GM21529 (cell line): ENCODE results near the gene SLC4A2.

Experiments
- ATAC-seq: cut with Tn5 transposase; IDR thresholded peaks from one replicate; pipeline ENCODE4 v1.9.1; 2021; ENCODE audit not compliant: unreplicated experiment

Gene SLC4A2

GRCh38 chr7:151079199-151079910 lies 20.0 kb downstream of the SLC4A2 start:
- no peak for ATAC-seq

- ATAC-seq, result no peak
Measured at GRCh38 chr7:151080067-151080521, 20.7 kb downstream of the SLC4A2 start.

DNA sequence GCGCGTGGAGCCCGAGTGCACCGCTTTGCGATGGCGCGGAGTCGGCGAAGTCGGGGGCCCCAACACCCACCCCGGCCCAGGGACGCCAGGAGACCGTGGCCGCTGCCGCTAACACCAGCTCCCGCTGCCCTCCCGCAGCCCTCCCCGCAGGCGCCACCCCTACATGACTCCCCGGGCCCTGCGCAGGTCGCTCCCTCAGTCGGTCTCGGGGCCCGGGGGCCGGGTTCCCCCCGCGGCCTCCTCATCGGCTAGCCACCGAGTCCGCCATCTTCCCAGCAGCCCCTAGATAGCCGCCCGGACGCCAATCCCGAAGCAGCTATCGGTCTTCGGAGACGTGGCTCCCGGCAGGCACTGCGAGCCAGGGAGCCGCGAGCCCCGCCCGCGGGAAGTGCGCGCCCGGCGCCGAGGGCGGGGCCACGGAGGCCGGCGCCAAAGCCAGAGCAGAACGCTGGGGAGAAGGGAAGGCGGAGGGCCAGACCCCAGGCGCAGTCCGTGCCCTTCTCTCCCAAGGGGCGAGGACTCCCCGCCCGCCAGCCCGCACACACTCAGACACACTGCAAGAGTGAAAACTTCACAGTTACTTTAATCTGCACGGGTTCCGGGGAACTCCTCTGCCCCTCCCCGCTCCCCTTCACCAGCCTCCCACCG lies 21.3 kb downstream of the SLC4A2 start, which contains the start of gene FASTK:
TSS of gene FASTK (minus strand) at position 288 of the 648 bp plus-strand sequence. CDS start at position 245, 43 bp downstream.
- ATAC-seq, result peak; percentile 72

DNA sequence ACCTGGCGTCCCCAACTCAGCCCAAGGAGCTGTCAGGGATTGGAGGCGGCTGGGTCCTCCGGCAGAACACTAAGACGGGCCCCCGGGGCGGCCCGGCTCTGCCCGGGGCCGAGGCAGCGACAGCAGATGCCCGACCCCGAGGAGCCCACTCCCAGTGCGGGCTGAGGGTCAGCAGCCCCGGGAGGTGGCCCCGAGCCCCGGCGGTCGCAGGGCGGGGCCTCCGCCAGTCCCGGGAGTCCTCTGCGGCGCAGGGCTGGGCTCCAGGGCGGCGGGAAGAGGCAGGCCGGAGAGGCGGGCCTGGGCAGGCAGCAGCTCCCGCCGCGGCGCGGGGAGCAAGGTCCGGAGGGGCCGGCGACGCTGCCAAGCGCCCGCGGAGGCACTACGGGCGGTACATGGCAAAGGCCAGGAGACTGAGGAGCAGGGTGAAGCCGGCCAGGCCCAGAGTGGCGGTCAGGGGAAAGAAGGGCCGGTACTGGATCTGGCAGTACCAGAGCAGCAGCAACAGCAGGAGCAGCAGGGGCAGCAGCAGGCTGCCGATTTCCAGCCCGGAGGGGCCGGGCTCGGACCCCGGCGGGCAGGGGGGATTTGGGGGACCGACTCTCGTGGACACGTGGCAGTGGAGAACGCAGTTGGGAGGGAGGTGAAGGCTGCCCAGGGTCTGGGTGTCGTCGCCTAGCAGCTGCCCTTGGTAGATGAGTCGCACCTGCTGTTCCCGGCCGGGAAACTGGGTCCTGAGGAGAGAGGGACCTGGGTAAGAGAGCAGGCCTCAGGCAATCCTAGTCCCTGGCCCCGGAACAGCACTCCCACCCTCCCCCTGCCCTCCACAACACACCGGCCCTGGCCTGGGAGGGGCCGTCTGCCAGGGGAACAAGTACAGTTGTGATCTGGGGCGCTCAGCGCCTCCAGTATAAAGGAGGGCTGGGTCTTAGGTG lies 22.0 kb downstream of the SLC4A2 start:
- no peak for ATAC-seq

DNA sequence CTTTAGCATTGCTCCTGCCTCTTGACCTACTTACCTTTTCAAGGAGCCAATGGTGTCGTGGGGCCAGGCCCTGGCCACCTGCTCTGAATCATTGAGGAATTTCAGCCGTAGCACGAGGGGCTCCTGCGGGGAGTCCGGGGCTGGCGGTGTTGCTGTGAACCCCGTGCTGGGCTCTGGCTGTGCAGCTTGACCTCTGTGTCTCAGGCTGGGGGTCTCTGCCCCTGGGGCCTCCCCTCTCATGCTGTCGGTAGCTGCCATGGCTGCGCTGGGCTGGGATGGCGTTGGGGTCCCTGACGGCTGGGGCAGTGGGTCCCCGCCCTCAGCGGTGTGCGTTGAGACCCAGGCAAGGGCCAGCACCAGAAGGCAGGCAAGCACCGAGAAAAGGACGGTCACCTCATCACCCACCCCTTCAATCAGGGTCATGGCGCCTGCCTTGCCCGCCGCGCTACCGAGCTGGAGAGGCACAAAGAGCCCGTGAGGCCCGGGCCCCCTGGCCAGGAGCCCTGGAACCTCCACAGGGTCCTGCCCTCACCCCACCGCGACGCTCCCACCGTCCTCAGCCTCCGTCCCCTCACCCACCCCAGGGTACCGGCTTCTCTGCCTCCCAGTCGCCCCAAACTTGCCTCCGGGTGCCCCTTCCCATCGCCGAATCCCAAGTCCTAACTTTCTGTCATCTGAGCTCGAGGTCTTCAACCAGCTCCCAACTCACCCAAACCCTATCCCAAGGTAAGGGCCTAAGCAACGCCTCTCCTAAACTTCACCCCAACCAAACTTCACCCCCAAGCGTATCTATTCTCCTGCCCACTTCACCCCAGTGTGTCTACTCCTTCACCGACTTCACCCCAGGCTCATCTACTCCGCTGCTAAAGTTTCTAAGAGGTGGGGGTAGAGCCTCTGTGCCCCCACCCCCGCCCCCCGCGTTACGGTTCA lies 23.0 kb downstream of the SLC4A2 start:
- ATAC-seq, result no peak

GRCh38 chr7:151083071-151083823 lies 23.9 kb downstream of the SLC4A2 start, which contains the start of gene TMUB1:
Gene TMUB1, minus strand, starts transcription at chr7:151083493. Its CDS starts 930 bp downstream, at chr7:151082563.
- peak; percentile 51 for ATAC-seq

- ATAC-seq, result no peak
Measured at GRCh38 chr7:151083824-151084160, 24.4 kb downstream of the SLC4A2 start.

DNA sequence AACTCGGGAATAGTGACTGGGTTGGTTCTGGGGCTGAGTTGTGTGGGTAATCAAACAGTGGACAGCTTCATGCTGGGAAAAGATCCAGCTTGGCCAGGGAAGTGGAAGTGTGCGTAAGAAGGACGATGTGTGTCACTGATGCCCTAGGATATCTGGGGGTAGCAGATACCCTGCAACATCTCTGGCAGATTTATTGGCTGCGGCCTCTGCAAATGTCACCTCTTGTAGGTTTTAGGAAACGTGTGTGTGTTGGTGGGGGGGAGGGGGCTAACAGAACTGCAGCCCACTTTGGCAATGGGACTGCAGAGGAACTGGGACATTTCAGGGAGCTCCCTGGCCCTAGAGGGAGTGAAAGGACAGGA lies 25.9 kb downstream of the SLC4A2 start:
- ATAC-seq, result no peak

DNA sequence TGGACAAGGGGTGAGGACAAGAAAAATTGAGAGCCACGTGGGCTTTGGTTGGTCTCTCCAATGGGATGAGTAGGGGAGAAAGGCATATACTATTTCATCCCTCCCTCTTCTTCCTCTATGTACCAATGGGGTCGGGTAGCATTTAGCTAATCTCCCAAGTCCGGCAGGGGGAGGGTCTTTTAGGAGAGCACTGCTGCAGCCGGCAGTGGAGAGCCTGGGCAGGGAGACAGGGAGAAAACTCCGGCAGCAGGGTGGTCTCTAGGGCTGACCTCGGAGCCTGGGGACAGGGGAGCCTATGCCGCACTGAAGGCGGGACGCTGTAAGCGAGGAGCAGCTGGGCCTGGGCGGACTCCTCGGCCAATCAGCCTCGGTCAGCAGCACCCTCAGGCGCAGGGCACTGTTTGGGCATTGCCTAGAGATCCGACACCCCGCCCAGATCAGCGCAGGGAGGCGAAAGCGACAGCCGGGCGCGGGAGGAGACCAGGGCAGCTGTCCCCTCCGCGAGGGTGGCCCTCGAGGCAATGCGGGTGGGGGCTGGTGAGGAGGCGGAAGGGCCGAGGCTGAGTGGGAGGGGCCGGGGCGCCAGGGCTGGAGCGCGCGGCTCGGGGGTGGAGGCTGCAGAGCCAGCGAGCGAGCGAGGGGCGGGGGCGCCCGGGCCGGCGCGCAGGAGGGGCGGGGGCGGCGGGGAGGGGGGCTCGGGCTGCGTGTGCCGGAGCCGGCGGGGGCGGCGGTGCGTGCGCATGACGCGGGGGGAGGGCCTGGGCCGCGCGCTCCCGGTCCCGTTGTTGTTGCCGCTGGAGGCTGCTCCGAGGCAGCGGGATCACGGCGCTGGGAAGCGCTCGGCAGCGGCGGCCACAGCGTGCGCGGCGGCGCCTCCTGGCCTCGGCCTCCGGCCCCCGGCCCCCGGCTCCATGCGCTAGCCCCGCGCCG lies 26.6 kb downstream of the SLC4A2 start, which contains the start of gene AGAP3:
TSS of gene AGAP3 (plus strand) at position 785 of the 930 bp plus-strand sequence. CDS start 267 bp downstream, outside the sequence.
- peak; percentile 43 for ATAC-seq

DNA sequence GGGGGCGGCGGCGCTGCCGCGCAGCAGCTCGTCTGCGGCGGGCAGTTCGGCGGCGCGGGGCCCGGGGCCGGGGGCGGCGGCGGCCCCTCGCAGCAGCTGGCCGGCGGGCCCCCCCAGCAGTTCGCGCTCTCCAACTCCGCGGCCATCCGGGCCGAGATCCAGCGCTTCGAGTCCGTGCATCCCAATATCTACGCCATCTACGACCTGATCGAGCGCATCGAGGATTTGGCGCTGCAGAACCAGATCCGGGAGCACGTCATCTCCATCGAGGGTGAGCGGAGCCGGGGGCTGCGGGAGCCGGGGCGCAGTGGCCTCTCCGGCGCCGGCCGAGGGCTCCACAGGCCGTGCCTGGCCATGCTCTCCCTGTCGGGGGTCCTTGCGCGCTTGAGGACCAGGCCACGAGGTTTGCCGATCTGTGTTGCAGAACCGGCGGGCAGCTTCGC lies 27.4 kb downstream of the SLC4A2 start:
- no peak for ATAC-seq

DNA sequence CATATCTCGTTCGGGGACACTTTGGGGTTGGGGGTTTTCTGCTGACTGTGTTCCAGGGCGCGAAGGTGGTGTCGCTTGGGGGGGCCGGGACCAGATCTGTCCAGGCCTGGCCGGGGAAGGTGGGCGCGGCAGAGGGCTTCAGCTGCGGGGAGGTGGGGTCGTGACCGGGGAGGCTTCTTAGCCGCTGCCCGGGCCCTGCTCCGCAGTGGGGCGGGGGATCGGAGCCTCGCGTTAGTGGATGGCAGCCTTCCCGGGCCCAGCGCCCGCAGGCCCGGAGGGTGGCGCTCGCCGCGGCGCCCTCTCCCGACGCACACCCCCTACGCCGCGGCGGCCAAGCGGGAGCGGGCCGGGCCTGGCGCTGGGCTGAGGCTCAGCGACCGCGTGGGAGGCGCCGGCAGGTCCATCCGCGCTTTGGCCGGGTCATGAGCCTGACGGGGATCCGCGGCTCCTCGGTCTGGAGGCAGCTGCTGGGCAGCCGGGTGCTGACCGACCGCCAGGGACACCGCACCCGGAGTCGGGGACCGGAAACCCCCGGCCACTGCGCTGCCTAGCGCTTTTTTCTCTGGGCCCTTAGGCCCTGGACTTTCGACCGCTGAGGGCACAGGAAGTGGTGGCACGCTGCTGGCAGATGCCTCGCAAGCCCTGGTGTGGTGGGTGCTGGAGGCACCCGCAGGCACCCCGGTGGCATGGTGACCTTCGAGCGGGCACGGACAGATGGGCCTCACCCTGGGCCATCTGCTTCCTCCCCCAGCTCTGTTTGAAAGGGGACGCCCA lies 28.0 kb downstream of the SLC4A2 start:
- ATAC-seq, result peak; percentile 27

- ATAC-seq, result no peak
Measured at GRCh38 chr7:151088019-151088855, 28.8 kb downstream of the SLC4A2 start.

GRCh38 chr7:151088856-151089699 lies 29.7 kb downstream of the SLC4A2 start:
- ATAC-seq, result no peak

DNA sequence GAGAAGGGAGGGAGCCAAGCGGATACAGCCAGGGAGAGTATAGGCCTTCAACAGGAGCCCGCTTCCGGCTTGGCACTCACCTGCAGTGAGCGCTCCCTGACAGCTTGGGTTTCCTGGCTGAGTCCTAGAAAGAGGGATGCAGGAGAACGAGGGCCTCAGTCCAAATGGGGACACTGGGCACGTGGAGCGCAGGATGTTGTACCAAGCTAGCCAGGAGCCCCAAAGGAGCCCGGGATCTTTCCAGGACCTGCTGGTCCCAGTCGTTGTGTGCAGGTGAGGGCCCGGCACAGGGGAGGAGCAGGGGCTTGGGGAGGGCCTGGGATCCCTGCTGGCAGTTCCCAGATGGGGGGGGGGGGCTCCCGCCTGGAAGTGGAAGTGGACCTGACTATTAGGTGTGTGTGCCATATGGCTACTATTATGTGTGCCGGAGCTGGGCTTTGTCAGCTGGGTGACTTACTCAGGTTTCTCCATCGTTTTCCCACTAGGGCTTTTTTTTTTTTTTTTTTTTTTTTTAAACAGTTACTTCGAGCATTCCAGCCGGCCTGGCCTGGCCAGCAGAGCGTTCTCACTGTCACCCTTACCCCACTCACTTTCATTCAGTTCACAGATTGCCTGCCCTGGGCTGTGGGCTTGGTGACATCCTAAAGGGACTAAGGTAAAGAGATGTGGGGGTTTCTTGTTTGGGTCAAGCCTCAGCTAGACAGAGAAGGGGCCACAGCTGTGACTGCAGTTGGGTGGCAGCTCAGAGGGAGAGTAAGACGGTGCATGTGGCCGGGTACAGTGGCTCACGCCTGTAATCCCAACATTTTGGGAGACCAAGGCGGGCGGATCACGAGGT lies 30.7 kb downstream of the SLC4A2 start:
- no peak for ATAC-seq

DNA sequence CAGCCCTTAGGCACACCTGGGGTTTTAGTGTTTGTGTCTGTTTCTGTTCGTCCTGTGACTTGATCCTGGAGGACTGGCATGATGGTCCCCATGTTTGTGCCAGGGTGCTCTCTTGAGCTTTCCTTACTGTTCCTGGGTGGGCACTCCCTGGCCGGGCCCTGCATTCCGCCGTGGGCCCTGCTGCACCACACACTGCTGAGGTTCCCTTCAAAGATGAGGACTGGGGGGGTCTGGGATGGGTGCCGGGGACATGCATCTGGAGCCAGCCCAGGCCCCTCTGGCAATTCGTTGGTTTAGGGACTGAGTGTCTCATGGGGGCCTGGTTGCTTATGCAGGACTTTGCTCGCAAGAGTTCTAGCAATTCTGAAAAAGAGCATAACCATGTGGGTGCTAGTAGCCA lies 31.6 kb downstream of the SLC4A2 start:
- ATAC-seq, result no peak
